Measurements from ENCODE around the gene VDR.

The VDR gene

DNA sequence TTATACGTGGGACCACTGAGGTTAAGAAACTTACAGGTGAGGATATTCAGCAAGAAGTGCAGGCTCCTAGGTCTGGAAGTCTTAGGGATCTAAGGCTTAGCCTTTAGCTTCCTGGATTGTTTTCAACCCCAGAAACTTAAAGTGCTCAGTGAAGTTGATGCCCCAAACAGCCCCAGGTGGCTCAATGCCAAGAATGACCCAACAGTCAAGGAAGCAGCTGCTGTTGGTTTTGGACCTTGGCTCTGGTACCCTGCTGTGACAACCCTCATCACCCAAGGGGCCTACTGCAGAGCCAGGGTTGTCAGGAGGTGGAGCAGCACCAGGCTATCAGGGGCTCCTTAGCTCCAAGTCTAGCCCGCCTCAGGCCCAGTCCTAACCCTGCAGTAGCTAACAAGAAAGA, 36.8 kb downstream of the VDR start:
- no peak for DNase-seq (ENCODE audit: low read depth, low spot score)
- POLR2A ChIA-PET: no interaction called here
- TF ChIP-seq CTCF (IDR thresholded peaks at IDR 0.05; ENCODE audit: insufficient read depth, low read length, missing control alignments): no peak
- CTCF ChIA-PET: interaction anchor here (0.8 to 6.1 kb wide), 9 partner anchors 12 to 153 kb away, joined by 3 to 46 read pairs (median 8); partner anchors contain the start of genes TMEM106C and VDR
- H3K4me3 ChIP-seq (ENCODE audit: low read depth, low read length): no peak overlapping the region

- DNase-seq (ENCODE audit: low read depth, low spot score): peak; percentile 57
- no peak overlapping the region for H3K4me3 ChIP-seq (ENCODE audit: low read depth, low read length)
- no peak for TF ChIP-seq CTCF (IDR thresholded peaks at IDR 0.05; ENCODE audit: insufficient read depth, low read length, missing control alignments)
- POLR2A ChIA-PET: no interaction called here
- CTCF ChIA-PET: interaction anchor here (0.8 to 6.1 kb wide), 9 partner anchors 12 to 152 kb away, joined by 3 to 46 read pairs (median 8); partner anchors contain the start of genes TMEM106C and VDR
These were observed 37.3 kb downstream of the VDR start for GRCh38 chr12:47867495-47867941.

- DNase-seq (ENCODE audit: low read depth, low spot score): no peak
- TF ChIP-seq CTCF (IDR thresholded peaks at IDR 0.05; ENCODE audit: insufficient read depth, low read length, missing control alignments): no peak
- H3K4me3 ChIP-seq (ENCODE audit: low read depth, low read length): no peak overlapping the region
- ChIA-PET CTCF (interaction anchor here (1.3 to 2.5 kb wide), 2 partner anchors 14 to 99 kb away, joined by 3 to 8 read pairs; partner anchors contain the start of gene TMEM106C), POLR2A (interaction anchor here (0.7 kb wide), 1 partner anchor 14 kb away, joined by 3 read pairs; no protein-coding TSS in a partner anchor)
These were observed 40.1 kb downstream of the VDR start for GRCh38 chr12:47864646-47865235.

- DNase-seq (ENCODE audit: low read depth, low spot score): no peak
- H3K4me3 ChIP-seq (ENCODE audit: low read depth, low read length): no peak overlapping the region
- ChIA-PET POLR2A (no interaction called here), CTCF (interaction anchor here (2.5 kb wide), 1 partner anchor 99 kb away, joined by 8 read pairs; the partner anchor contains the start of gene TMEM106C)
- TF ChIP-seq CTCF (IDR thresholded peaks at IDR 0.05; ENCODE audit: insufficient read depth, low read length, missing control alignments): no peak
These were observed 40.8 kb downstream of the VDR start for GRCh38 chr12:47863985-47864384.

- ChIA-PET POLR2A (no interaction called here), CTCF (interaction anchor here (0.8 to 2.5 kb wide), 3 partner anchors 24 to 122 kb away, joined by 3 to 8 read pairs (median 3); partner anchors contain the start of gene TMEM106C)
- no peak overlapping the region for H3K4me3 ChIP-seq (ENCODE audit: low read depth, low read length)
- TF ChIP-seq CTCF (IDR thresholded peaks at IDR 0.05; ENCODE audit: insufficient read depth, low read length, missing control alignments): no peak
- no peak for DNase-seq (ENCODE audit: low read depth, low spot score)
These were observed 41.3 kb downstream of the VDR start for GRCh38 chr12:47863467-47863866.

DNA sequence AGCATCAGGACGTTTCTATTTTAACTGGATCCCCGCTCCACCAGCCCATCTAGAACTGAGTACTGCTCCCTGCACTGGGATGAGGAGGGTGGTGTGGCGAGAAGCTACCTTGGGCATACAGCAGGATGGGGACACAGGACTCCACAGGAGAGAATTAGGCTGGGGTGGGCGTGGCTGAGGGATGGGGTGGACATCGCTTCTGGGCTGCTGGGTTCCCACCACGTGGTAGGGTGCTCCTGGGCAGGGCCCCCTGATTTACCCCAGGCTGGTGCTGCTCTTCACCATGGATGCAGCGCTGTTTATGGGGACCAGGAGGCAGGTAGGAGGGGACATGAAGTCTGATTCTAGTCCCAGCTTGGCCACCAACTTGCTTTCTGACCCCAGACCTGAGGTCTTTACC, 41.9 kb downstream of the VDR start:
- DNase-seq (ENCODE audit: low read depth, low spot score): no peak
- ChIA-PET POLR2A (no interaction called here), CTCF (interaction anchor here (0.7 to 2.5 kb wide), 5 partner anchors 11 to 121 kb away, joined by 3 to 8 read pairs (median 3); partner anchors contain the start of gene TMEM106C)
- TF ChIP-seq CTCF (IDR thresholded peaks at IDR 0.05; ENCODE audit: insufficient read depth, low read length, missing control alignments): no peak
- H3K4me3 ChIP-seq (ENCODE audit: low read depth, low read length): no peak overlapping the region
